ENCODE data around the gene SPEN. TPM values are rescaled to one million over a fixed set of nuclear protein-coding genes. Genes with fewer than 3 reads are reported as not detected.
A peak's percentile ranks its signal among the peaks of the same experiment; 100 is the strongest.

The SPEN gene
- total and polyA plus RNA-seq, 2 of the 4 experiments (the other 2 are of a cell fraction) = 7.6 to 15.8 TPM

DNA sequence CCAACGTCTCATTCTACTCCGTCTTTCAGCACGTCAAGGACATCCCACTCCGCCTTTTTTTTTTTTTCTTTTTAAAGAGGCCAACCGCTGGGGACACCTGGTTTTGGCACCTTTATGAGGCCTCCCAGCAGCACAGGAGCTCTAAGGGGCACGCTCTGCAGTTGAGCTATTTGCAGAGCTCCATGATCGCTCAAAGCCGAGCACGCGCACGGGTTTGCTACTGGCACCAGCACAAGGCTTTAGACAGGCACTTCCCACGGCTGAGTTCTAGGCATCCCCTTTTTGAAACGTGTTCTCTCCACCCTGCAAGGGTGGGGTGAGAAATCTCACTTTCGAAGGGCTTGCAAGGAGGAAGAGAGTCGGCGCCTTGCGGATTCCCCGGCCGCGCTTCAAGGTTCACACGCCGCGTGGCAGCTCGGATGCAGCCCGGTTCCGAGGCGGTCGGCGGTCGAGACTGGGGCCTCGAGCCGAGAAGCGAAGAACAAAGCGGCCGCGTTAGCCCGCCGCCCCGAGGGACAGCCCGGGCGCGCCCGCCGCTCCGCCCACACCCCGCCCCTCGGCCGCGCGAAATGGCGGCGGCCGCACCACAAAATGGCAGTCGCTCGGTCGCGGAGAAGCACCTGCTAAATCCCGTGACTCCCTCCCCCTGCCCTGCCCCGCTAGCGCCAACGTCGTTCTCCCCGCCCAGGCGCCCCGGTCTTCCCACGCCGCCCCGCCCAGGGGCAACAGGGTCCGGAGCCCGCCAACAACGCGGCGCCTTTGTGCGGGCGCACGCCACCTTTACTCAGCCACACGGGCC, 12.9 kb upstream of the SPEN start:
- POLR2A ChIA-PET (ENCODE audit: unreplicated experiment) = interaction anchor here (0.9 kb wide), 1 partner anchor 89 kb away, joined by 5 read pairs; no protein-coding TSS in a partner anchor

More for the DNA sequence above, 12.9 kb upstream of the SPEN start:
- CTCF ChIA-PET = interaction anchor here (0.6 kb wide), 1 partner anchor 28 kb away, joined by 3 read pairs; no protein-coding TSS in a partner anchor
- H3K9ac ChIP-seq (ENCODE audit: low read depth, low read length) = peak overlapping the region; percentile 81
- peak overlapping the region; percentile 30; the same call in 1 of the 3 replicates for H2BK15ac ChIP-seq (ENCODE audit: low read depth, low read length)
- peak overlapping the region; percentile 90 for H2AK5ac ChIP-seq (ENCODE audit: low read depth, low read length)
- H3K36me3 ChIP-seq (ENCODE audit: control insufficient read depth, insufficient read depth, low read length) = no peaks in the 10 kb centered on the region
- peak overlapping the region; percentile 78 to 96 for H4K8ac ChIP-seq (ENCODE audit: low read depth in 2 of 2, low read length in 2 of 2)
- H3K14ac ChIP-seq (replicated peaks; ENCODE audit: low read depth, low read length) = peak overlapping the region; percentile 91
- peak overlapping the region; percentile 55 for H3K23ac ChIP-seq (ENCODE audit: low read depth, low read length)
- H3K4me2 ChIP-seq (ENCODE audit: low read depth, low read length) = peak overlapping the region; percentile 69
- BruUV-seq (replicated peaks) = TSS peak; percentile 56
- H3K9me3 ChIP-seq (ENCODE audit: control insufficient read depth, insufficient read depth, low read length) = no peaks in the 10 kb centered on the region
- H3K4me1 ChIP-seq (ENCODE audit: control insufficient read depth, insufficient read depth, low read length) = peaks cover 2% of the 10 kb centered on the region; the same call in 1 of the 2 replicates
- no peaks in the 10 kb centered on the region; the same call in 1 of the 2 replicates for H3K9me1 ChIP-seq (ENCODE audit: insufficient read depth, low read length)
- H3K4me3 ChIP-seq (ENCODE audit: insufficient read depth, low read depth, low read length) = peak overlapping the region; percentile 68
- peak overlapping the region; percentile 65 for H2BK120ac ChIP-seq (ENCODE audit: low read depth, low read length)
- H3K4ac ChIP-seq (ENCODE audit: low read depth, low read length) = peak overlapping the region; percentile 90
- peak overlapping the region; percentile 90 for H3K27ac ChIP-seq (ENCODE audit: insufficient read depth, low read length)
- H3K56ac ChIP-seq (ENCODE audit: extremely low read depth, insufficient read depth, low read length) = peak overlapping the region; percentile 93
- intact Hi-C loops (cut with micrococcal nuclease) = loop anchor here (1.0 to 2.0 kb wide), 2 partner anchors 15 to 36 kb away; no protein-coding TSS in a partner anchor
- ATAC-seq (ENCODE audit: low read depth) (peak; percentile 69), DNase-seq (peak; percentile 91)
- dilution Hi-C loops (cut with HindIII; ENCODE audit: low sequenced_read_pairs, unreplicated experiment) = no loop called here
- peak overlapping the region; percentile 98 for H2AFZ ChIP-seq (replicated peaks; ENCODE audit: low read length, poor library complexity)
- H2BK5ac ChIP-seq (ENCODE audit: low read depth, low read length, poor library complexity, severe bottlenecking) = peak overlapping the region; percentile 91
- 1% methylated on average over 62 of the region's 77 CpGs; no CpG with 5 or more reads in 1 of the 2 experiments for WGBS, 2 experiments (ENCODE audit: extremely low coverage in 2 of 2, insufficient read length in 1 of 2)
- H3K27me3 ChIP-seq (ENCODE audit: control insufficient read depth, insufficient read depth, low read length) = no peaks in the 10 kb centered on the region
- in situ Hi-C loops (cut with MboI; ENCODE audit: low sequenced_read_pairs) = no loop called here
- peak overlapping the region; percentile 39 for H4K5ac ChIP-seq (ENCODE audit: low read depth, low read length)
- H4K20me1 ChIP-seq (ENCODE audit: insufficient read depth, low read length) = no peaks in the 10 kb centered on the region
- peak overlapping the region; percentile 99 for H2AK9ac ChIP-seq (replicated peaks; ENCODE audit: low read depth, low read length, poor library complexity)
- TF ChIP-seq MAZ (IDR thresholded peaks at IDR 0.05; ENCODE audit: borderline replicate concordance, low read depth, low read length) (peak; percentile 93; the same call in 1 of the 2 replicates), RCOR1 (IDR thresholded peaks at IDR 0.05; ENCODE audit: insufficient replicate concordance, low read length) (peak; percentile 99), NFE2L2 (IDR thresholded peaks at IDR 0.05; ENCODE audit: low read depth, low read length) (peak; percentile 10; the same call in 1 of the 2 replicates), MXI1 (IDR thresholded peaks at IDR 0.05; ENCODE audit: borderline replicate concordance, low read depth, low read length) (peak; percentile 17; the same call in 1 of the 2 replicates), POLR2A (IDR thresholded peaks at IDR 0.05; ENCODE audit: low read depth, low read length) (peak; percentile 66; the same call in 1 of the 2 replicates), MAFK (IDR thresholded peaks at IDR 0.05; ENCODE audit: low read depth, low read length) (no peak), BHLHE40 (IDR thresholded peaks at IDR 0.05; ENCODE audit: low read depth, low read length) (peak; percentile 37; the same call in 1 of the 2 replicates)
- TF ChIP-seq, protein P1, sequence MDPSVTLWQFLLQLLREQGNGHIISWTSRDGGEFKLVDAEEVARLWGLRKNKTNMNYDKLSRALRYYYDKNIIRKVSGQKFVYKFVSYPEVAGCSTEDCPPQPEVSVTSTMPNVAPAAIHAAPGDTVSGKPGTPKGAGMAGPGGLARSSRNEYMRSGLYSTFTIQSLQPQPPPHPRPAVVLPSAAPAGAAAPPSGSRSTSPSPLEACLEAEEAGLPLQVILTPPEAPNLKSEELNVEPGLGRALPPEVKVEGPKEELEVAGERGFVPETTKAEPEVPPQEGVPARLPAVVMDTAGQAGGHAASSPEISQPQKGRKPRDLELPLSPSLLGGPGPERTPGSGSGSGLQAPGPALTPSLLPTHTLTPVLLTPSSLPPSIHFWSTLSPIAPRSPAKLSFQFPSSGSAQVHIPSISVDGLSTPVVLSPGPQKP (IDR thresholded peaks at IDR 0.05; ENCODE audit: borderline replicate concordance, low read depth, low read length) = no peak
- TF ChIP-seq, protein P2, sequence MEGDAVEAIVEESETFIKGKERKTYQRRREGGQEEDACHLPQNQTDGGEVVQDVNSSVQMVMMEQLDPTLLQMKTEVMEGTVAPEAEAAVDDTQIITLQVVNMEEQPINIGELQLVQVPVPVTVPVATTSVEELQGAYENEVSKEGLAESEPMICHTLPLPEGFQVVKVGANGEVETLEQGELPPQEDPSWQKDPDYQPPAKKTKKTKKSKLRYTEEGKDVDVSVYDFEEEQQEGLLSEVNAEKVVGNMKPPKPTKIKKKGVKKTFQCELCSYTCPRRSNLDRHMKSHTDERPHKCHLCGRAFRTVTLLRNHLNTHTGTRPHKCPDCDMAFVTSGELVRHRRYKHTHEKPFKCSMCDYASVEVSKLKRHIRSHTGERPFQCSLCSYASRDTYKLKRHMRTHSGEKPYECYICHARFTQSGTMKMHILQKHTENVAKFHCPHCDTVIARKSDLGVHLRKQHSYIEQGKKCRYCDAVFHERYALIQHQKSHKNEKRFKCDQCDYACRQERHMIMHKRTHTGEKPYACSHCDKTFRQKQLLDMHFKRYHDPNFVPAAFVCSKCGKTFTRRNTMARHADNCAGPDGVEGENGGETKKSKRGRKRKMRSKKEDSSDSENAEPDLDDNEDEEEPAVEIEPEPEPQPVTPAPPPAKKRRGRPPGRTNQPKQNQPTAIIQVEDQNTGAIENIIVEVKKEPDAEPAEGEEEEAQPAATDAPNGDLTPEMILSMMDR (conservative IDR thresholded peaks at IDR 0.05; ENCODE audit: low read depth, low read length) = no peak
- peak overlapping the region; percentile 15 for H3K18ac ChIP-seq (ENCODE audit: low read depth, low read length)
- H2BK20ac ChIP-seq (ENCODE audit: low read depth, low read length) = 0 out of 2 replicates have a peak overlapping the region, but pooled peaks have one; percentile 3
- peaks cover 5 to 24% of the 10 kb centered on the region in 2 experiments; a peak in 3 of 4 replicates for H3K79me1 ChIP-seq (ENCODE audit: low read depth in 1 of 2, low read length in 2 of 2)
- peak overlapping the region; percentile 91 for H4K91ac ChIP-seq (ENCODE audit: insufficient read depth, low read depth, low read length)
